PFSK-1 (cell line): ENCODE measurements around the gene BCR.

Source experiments
- FOXP2 ChIP-seq: optimal IDR thresholded peaks from 2 replicates; pipeline ENCODE3; 2011; ENCODE audit warnings: borderline replicate concordance, control low read depth, inconsistent platforms; ENCODE audit not compliant: insufficient read depth; ENCODE audit errors: extremely low read length, extremely low read depth
- POLR2AphosphoS5 ChIP-seq: IDR thresholded peaks from 2 replicates; pipeline ENCODE4 v1.6.1; 2012; ENCODE audit warnings: low read depth, mild to moderate bottlenecking, control low read depth, low read length, moderate library complexity
- REST ChIP-seq, 2 experiments: IDR thresholded peaks; 2 replicates each; pipeline versions ENCODE4 v1.6.1 to v1.8.0; 2011 to 2012; ENCODE audit warnings: low read depth in 2 of 2, low read length in 2 of 2, control low read depth in 1 of 2, inconsistent platforms in 1 of 2, mild to moderate bottlenecking in 1 of 2, moderate library complexity in 1 of 2; ENCODE audit not compliant: insufficient read depth in 1 of 2
- SIN3A ChIP-seq: IDR thresholded peaks from 2 replicates; pipeline ENCODE4 v1.6.1; 2012; ENCODE audit warnings: mild to moderate bottlenecking, low read length, moderate library complexity, borderline replicate concordance; ENCODE audit not compliant: insufficient read depth
- TAF1 ChIP-seq: IDR thresholded peaks from 2 replicates; pipeline ENCODE4 v1.6.1; 2012; ENCODE audit warnings: low read length, control low read depth, borderline replicate concordance; ENCODE audit not compliant: insufficient read depth

BCR gene

GRCh38 chr22:23268139-23268712 lies 87.9 kb downstream of the BCR start:
- no peak for TF ChIP-seq POLR2AphosphoS5
- no peak for TF ChIP-seq SIN3A
- no peak for TF ChIP-seq REST (IDR thresholded peaks at IDR 0.05; ENCODE audit: insufficient read depth in 1 of 2, low read depth in 2 of 2, low read length in 2 of 2)

GRCh38 chr22:23268877-23269276 lies 88.6 kb downstream of the BCR start:
- TF ChIP-seq REST (IDR thresholded peaks at IDR 0.05; ENCODE audit: insufficient read depth in 1 of 2, low read depth in 2 of 2, low read length in 2 of 2) = no peak
- TF ChIP-seq FOXP2 = no peak
- TF ChIP-seq TAF1 = no peak
- no peak for TF ChIP-seq POLR2AphosphoS5
- TF ChIP-seq SIN3A = no peak

GRCh38 chr22:23269441-23270211 lies 89.3 kb downstream of the BCR start:
- TF ChIP-seq SIN3A = no peak
- TF ChIP-seq REST (IDR thresholded peaks at IDR 0.05; ENCODE audit: insufficient read depth in 1 of 2, low read depth in 2 of 2, low read length in 2 of 2) = no peak
- TF ChIP-seq FOXP2 = no peak

- TF ChIP-seq REST (IDR thresholded peaks at IDR 0.05; ENCODE audit: insufficient read depth in 1 of 2, low read depth in 2 of 2, low read length in 2 of 2) (no peak), SIN3A (no peak), POLR2AphosphoS5 (no peak), TAF1 (no peak)
Observed at GRCh38 chr22:23270212-23270733, 90.0 kb downstream of the BCR start.
